ENCODE results near the gene AMOT.

The AMOT gene

GRCh38 chrX:112839856-112840255 is 775 bp downstream of the AMOT start:
- no peak for DNase-seq

- no peak for DNase-seq
Measured at GRCh38 chrX:112837531-112837930, 3.1 kb downstream of the AMOT start.

DNA sequence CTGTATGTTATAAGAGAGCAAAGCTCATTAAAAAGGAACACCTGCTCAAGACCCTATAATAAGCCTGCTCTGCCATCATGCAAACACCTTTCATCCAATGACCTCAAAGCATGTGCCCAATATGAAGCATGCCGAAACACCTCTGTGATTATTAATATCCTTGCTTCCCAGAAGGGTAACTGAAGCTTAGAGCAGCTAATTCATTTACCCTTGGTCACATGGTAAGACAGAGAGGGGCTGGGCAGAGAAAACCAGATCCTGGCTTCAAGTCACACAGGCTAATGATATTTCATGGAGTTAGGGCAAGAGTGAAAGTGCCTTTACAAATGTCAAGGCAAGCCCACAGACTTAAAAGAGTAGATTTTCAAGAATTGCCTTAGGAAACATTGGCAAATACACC is 5.6 kb downstream of the AMOT start:
- no peak for DNase-seq

- DNase-seq: no peak
Measured at GRCh38 chrX:112834031-112834845, 6.4 kb downstream of the AMOT start.

GRCh38 chrX:112832481-112833095 is 8.0 kb downstream of the AMOT start:
- peak; percentile 72 for DNase-seq

DNA sequence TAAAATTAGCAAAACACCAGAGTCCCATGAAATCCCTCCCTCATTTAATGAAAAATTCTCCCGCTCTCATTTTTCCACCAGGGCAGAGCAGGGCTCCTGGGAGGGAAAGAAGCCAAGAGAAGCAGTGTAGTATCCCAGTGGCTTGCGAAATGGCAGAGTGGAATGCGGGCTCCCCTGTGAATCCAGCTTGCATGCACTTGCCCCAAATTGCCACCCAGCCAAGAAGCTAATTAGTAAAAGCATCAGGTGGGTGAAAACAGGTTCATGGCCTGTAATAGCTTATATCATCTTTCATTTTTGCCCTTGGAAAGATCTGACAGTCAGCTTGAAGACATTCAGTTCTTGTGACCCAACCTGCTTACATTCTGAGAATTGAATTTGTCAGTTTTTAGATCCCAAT is 10.1 kb downstream of the AMOT start:
- no peak for DNase-seq

DNA sequence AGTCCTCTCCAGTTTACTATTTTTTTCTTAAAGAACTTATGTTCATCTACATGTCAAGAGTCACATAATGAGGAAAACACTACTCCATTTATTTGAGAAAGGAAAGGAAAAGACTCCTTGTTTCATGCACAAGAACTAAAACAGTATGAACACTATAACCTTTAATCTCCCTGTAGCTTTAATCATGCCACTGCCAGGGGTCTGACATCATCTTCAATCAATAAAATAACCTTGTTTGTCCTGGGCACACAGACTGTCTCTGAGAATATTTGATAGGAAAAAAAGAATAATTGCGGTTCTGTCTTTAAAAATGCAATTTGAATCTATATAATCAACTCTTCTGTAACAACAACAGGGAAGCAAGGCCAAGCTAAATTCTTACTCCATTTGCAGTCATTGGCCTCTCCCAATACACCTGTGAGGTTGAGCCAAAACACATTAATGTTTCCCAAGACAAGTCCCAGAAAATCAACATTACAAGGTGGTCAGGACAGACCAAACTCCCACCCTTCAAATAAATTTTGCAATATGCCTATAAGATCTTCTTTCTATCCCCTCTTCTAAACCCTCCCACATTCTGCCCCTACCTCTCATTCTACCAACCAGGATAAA is 13.2 kb downstream of the AMOT start:
- DNase-seq: no peak

DNA sequence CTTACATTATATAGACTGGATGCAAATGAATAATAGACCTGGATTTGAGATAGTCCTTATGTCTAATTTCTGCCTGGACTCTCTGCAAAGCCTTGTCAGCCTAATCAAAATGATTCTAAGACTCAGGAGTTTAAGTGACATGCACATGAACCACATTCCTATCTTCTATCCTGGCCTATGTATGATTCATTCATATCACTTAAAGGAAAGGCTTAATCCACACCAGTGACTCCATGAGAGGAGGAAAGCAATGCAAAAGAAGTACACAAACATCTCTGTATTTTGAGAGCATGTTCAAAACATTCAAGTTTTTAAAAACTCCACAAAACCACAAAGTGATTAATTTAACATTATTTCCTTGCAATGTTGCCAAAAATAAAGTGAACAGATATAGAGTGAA is 14.6 kb downstream of the AMOT start:
- no peak for DNase-seq

GRCh38 chrX:112822892-112823291 is 17.7 kb downstream of the AMOT start:
- no peak for DNase-seq

DNA sequence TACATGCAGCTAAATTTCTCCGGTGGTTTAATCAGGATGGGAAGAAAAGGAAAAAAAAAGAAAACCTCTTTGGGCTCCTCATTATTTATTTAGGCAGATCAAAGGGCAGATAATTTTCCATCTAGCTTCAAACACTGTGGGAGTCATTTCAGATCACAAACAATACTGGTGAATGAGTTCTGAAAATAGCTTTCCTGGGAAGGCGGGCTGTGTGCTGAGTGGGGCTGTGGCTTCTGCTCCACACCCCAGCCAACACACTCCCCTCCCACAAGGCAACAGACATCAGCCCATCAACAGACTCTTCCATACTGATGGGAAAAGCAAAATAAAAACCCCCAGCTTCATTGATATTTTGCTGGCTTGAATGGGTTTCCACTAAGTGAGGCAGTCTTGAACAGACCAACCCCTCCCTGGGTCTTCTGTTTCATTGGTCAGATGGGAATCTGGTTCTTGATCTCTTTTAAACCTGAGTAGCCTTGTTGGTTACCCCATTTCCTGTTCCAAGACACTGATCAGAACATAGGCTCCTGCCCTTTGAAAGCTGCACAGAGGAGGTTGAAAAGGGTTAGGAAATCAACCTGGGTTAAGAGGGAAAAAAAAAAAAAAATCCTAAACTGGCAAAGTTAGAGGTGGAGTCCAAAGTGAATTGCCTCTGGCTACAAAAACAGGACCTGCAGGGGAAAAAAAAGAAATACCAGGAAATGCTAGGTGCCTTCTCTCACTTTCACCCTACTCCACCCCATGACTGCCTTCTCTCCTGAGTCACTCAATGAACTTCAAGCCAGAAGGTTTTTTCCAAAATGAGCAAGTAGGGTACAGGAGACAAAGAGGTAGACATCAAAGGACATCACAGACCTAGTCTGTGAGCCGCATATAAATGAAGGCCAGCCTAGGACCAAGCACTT is 20.0 kb downstream of the AMOT start:
- DNase-seq: no peak

DNA sequence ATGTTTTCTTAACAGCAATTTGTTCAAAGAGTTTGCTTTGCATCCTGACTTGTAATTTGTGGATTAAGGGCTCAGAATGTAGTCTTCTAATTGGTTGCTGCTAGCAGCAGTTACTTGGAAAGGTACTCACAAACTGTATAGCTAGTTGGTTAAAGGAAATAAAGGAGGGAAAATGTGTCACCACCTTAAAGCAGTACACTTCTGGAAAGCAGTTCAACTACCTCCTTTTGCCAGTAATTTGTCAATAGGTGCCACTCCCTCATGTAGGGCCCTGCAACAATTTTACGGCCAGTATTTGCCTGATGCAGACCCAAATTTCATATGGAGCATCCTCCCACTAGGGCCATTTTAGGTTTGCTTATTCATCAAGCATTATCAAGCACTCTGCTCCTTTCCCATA is 20.8 kb downstream of the AMOT start:
- DNase-seq: no peak

GRCh38 chrX:112819008-112819640 is 21.5 kb downstream of the AMOT start:
- DNase-seq: peak; percentile 12

DNA sequence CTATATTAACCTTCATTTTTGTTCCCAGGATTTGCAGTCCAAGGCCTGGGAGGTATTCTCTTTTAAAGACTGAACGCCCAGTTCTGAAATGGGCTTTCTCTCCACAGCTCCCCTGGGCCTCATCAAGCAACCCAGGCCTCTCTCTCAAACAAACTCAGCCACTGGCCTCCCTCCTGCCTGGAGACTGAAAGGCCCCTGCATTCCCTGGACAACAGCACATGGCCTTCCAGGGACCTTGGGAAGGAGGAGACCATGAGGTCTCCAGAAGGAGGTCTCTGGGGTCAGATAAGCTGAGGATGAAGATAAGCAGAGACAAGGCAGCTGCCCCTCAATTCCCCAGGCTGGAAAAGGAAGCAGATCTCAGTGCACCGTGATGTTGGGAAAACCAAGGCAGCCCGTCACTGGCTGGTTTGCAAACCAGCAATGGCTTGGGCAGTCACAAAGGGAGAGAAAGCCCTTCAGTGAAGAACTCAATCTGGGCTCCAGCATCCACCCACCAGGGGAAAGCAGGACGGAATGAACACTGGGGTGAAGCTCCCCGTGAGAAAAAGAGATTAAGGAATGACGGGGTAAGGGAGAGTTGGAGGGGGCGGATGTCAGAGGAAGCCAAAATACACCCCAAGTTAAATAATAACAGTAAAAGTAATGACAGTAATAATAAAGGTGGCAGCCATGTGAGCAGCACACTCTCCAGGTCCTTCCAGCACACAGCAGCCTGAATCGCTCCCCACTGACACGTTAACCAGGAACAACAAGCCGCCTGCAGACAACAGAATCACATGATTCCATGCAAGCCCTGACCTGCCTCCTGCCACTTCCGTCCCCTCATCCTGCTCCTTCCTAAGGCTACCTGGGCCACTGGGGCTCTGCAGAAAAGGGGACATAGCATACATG is 22.3 kb downstream of the AMOT start:
- DNase-seq: no peak

DNA sequence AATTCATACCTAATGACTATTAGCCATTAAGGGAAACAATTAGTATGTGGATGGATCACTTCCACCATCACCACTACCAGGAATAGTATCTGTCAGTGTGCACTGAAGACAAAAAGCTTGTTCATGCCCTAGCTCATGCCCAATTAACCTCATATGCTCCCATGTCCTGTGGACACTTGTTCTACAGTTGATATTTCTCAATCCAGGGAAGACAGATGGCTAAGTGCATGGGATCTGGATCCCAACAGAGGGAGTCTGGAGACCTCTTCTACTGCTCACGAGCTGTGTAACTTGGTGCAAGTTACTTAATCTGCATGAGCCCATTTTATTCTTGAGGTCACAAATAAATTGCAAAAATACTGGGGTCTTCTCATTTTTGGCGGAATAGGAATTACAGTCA is 23.7 kb downstream of the AMOT start:
- no peak for DNase-seq

GRCh38 chrX:112814496-112814895 is 26.1 kb downstream of the AMOT start:
- DNase-seq: no peak

- no peak for DNase-seq
Measured at GRCh38 chrX:112812741-112813140, 27.9 kb downstream of the AMOT start.

DNA sequence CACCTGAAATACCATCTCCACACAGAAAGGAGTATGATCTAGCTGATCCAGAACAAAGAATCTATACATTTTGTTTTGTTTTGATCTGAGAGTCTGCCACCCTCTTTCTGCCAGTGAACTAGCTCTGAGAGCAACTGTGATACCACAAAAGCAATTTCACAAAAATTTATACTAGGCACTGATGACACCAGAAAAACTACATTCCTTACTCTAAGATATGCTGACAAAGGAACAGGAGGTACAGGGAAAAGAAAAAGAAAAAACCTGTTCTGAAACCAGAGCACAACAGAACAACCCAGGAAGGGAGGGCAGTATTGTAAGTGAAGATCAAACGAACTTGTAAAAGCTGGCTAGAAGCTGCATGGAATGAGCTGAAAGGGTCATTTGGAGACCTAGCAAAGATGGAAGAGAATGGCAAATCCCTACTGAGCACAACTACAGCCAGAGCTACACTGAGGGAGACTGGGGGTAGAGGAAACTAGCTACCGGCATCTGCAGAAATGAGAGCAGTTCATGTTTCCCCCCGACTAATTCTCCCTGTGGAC is 31.9 kb downstream of the AMOT start:
- no peak for DNase-seq

DNA sequence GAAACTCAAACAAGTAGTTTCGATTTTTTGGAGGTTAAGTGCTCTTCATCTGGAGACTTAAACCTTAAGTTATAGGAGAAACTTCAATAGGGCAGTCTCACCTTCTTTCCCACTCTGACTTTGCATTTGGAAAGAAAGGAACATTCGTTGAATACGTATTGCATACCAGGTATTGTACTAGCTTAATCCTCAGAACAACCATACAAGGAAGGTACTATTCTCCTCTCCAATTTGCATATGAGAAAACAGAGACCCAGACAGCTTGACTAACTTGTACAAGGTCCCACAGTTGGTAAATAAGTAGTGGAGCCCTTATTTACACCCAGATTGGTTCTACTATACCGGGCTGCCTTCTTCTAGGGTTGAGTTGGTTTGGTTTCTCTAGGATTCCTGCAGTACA is 32.6 kb downstream of the AMOT start:
- no peak for DNase-seq

DNA sequence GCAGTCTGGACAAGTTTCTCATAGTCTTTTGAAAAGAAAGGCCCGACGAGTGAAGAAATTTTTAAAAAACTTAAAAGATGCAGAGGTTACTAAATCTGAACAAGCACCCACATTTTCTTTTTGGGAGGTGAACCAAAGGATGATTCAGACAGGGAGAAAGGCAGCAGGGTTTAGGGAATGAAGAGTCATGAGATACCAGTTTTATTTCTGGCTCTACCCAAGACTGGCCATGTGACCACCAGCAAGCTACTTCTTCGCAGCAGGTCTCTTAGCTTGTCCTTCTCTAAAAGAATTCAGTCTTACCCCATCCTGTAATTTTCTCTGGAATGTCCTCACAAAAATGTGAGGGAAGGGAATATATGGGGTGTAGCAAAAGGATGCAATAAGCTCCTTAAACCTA is 37.6 kb downstream of the AMOT start:
- no peak for DNase-seq

GRCh38 chrX:112802541-112802940 is 38.1 kb downstream of the AMOT start:
- no peak for DNase-seq
